Middle frontal gyrus (tissue), 1 donor: ENCODE data around the gene UNC80.

Experiments
- DNase-seq: peaks from one replicate; pipeline ENCODE4 v3.0.0-alpha.2; 2015; ENCODE audit warnings: low spot score; ENCODE audit errors: extremely low spot score

UNC80 gene

GRCh38 chr2:209805351-209805750 is 33.7 kb downstream of the UNC80 start:
- DNase-seq, result no peak

GRCh38 chr2:209806318-209806717 is 34.7 kb downstream of the UNC80 start:
- no peak for DNase-seq

GRCh38 chr2:209808521-209808920 is 36.9 kb downstream of the UNC80 start:
- DNase-seq, result no peak

GRCh38 chr2:209809256-209809655 is 37.6 kb downstream of the UNC80 start:
- DNase-seq, result no peak

GRCh38 chr2:209817844-209818271 is 46.2 kb downstream of the UNC80 start:
- no peak for DNase-seq

- no peak for DNase-seq
These were observed 47.3 kb downstream of the UNC80 start for GRCh38 chr2:209818939-209819338.

GRCh38 chr2:209821806-209822205 is 50.2 kb downstream of the UNC80 start:
- no peak for DNase-seq

- no peak for DNase-seq
These were observed 51.9 kb downstream of the UNC80 start for GRCh38 chr2:209823484-209823883.

- DNase-seq, result no peak
These were observed 52.8 kb downstream of the UNC80 start for GRCh38 chr2:209824391-209824790.

GRCh38 chr2:209830722-209831465 is 59.3 kb downstream of the UNC80 start:
- no peak for DNase-seq

- no peak for DNase-seq
These were observed 63.1 kb downstream of the UNC80 start for GRCh38 chr2:209834767-209835166.

GRCh38 chr2:209840434-209840833 is 68.8 kb downstream of the UNC80 start:
- DNase-seq, result no peak

- DNase-seq, result no peak
These were observed 74.0 kb downstream of the UNC80 start for GRCh38 chr2:209845666-209846065.

- DNase-seq, result no peak
These were observed 93.2 kb downstream of the UNC80 start for GRCh38 chr2:209864716-209865295.

- DNase-seq, result no peak
These were observed 96.8 kb downstream of the UNC80 start for GRCh38 chr2:209868271-209868994.

- DNase-seq, result no peak
These were observed 98.4 kb downstream of the UNC80 start for GRCh38 chr2:209870067-209870466.

- no peak for DNase-seq
These were observed 101.0 kb downstream of the UNC80 start for GRCh38 chr2:209872675-209873074.

GRCh38 chr2:209875270-209875669 is 103.6 kb downstream of the UNC80 start:
- DNase-seq, result no peak

GRCh38 chr2:209876211-209876610 is 104.6 kb downstream of the UNC80 start:
- DNase-seq, result no peak

- DNase-seq, result no peak
These were observed 107.1 kb downstream of the UNC80 start for GRCh38 chr2:209878701-209879100.

- DNase-seq, result no peak
These were observed 129.0 kb downstream of the UNC80 start for GRCh38 chr2:209900638-209901037.

- DNase-seq, result no peak
These were observed 129.5 kb downstream of the UNC80 start for GRCh38 chr2:209901172-209901571.
